Measurements from ENCODE around the gene XPO4.

DNA sequence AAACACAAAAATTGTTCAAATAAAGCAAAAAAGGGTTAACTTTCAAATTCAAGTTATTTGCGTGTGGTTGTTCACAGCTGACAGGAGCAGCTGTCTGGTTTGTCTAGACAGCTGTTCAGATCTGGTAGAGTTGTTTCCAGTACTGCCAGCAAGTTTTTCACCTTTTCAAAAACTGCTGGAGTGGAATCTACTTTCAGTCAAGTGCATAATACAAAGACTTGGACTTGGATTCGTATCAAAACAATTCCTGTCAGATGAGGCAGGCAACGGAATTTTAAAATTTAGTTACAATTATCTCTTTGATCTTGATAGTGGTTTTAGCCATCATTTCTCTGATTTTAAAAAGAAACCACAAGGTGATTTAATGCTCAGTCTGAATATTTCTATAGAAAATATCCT lies 77.1 kb downstream of the XPO4 start:
- TF ChIP-seq, protein P1, sequence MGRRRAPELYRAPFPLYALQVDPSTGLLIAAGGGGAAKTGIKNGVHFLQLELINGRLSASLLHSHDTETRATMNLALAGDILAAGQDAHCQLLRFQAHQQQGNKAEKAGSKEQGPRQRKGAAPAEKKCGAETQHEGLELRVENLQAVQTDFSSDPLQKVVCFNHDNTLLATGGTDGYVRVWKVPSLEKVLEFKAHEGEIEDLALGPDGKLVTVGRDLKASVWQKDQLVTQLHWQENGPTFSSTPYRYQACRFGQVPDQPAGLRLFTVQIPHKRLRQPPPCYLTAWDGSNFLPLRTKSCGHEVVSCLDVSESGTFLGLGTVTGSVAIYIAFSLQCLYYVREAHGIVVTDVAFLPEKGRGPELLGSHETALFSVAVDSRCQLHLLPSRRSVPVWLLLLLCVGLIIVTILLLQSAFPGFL (CRISPR knock-in tag; IDR thresholded peaks at IDR 0.05; ENCODE audit: borderline replicate concordance): no peak
- TF ChIP-seq, protein P2, sequence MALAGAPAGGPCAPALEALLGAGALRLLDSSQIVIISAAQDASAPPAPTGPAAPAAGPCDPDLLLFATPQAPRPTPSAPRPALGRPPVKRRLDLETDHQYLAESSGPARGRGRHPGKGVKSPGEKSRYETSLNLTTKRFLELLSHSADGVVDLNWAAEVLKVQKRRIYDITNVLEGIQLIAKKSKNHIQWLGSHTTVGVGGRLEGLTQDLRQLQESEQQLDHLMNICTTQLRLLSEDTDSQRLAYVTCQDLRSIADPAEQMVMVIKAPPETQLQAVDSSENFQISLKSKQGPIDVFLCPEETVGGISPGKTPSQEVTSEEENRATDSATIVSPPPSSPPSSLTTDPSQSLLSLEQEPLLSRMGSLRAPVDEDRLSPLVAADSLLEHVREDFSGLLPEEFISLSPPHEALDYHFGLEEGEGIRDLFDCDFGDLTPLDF (CRISPR knock-in tag; IDR thresholded peaks at IDR 0.05): no peak
- TF ChIP-seq, protein P3, sequence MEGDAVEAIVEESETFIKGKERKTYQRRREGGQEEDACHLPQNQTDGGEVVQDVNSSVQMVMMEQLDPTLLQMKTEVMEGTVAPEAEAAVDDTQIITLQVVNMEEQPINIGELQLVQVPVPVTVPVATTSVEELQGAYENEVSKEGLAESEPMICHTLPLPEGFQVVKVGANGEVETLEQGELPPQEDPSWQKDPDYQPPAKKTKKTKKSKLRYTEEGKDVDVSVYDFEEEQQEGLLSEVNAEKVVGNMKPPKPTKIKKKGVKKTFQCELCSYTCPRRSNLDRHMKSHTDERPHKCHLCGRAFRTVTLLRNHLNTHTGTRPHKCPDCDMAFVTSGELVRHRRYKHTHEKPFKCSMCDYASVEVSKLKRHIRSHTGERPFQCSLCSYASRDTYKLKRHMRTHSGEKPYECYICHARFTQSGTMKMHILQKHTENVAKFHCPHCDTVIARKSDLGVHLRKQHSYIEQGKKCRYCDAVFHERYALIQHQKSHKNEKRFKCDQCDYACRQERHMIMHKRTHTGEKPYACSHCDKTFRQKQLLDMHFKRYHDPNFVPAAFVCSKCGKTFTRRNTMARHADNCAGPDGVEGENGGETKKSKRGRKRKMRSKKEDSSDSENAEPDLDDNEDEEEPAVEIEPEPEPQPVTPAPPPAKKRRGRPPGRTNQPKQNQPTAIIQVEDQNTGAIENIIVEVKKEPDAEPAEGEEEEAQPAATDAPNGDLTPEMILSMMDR (IDR thresholded peaks at IDR 0.05): no peak
- no peak for TF ChIP-seq SMAD3 (CRISPR knock-in tag; IDR thresholded peaks at IDR 0.05; ENCODE audit: borderline replicate concordance)
- no peak for TF ChIP-seq FOXP1 (CRISPR knock-in tag; IDR thresholded peaks at IDR 0.05; ENCODE audit: borderline replicate concordance)
- TF ChIP-seq, protein P4, sequence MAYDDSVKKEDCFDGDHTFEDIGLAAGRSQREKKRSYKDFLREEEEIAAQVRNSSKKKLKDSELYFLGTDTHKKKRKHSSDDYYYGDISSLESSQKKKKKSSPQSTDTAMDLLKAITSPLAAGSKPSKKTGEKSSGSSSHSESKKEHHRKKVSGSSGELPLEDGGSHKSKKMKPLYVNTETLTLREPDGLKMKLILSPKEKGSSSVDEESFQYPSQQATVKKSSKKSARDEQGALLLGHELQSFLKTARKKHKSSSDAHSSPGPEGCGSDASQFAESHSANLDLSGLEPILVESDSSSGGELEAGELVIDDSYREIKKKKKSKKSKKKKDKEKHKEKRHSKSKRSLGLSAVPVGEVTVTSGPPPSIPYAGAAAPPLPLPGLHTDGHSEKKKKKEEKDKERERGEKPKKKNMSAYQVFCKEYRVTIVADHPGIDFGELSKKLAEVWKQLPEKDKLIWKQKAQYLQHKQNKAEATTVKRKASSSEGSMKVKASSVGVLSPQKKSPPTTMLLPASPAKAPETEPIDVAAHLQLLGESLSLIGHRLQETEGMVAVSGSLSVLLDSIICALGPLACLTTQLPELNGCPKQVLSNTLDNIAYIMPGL (CRISPR knock-in tag; IDR thresholded peaks at IDR 0.05): no peak
- TF ChIP-seq MYBL2 (CRISPR knock-in tag; IDR thresholded peaks at IDR 0.05): no peak
- no peak for TF ChIP-seq SMAD4 (CRISPR knock-in tag; IDR thresholded peaks at IDR 0.05)
- TF ChIP-seq ESRRA (CRISPR knock-in tag; IDR thresholded peaks at IDR 0.05; ENCODE audit: borderline replicate concordance): no peak
- TF ChIP-seq OVOL2 (CRISPR knock-in tag; IDR thresholded peaks at IDR 0.05; ENCODE audit: borderline replicate concordance): no peak

Measured in WTC11 (cell line).